Activated CD8-positive, alpha-beta memory T cell treated with anti-CD3 and anti-CD28 coated beads for 1 hour (primary cell): ENCODE measurements around the gene TWNK.

Source experiments
- DNase-seq, 2 donors: peaks; one replicate each; pipeline ENCODE4 v3.0.0-alpha.2; 2020; ENCODE audit warnings: low read depth in 1 of 2; ENCODE audit errors: extremely low read depth in 1 of 2

Gene TWNK

DNA sequence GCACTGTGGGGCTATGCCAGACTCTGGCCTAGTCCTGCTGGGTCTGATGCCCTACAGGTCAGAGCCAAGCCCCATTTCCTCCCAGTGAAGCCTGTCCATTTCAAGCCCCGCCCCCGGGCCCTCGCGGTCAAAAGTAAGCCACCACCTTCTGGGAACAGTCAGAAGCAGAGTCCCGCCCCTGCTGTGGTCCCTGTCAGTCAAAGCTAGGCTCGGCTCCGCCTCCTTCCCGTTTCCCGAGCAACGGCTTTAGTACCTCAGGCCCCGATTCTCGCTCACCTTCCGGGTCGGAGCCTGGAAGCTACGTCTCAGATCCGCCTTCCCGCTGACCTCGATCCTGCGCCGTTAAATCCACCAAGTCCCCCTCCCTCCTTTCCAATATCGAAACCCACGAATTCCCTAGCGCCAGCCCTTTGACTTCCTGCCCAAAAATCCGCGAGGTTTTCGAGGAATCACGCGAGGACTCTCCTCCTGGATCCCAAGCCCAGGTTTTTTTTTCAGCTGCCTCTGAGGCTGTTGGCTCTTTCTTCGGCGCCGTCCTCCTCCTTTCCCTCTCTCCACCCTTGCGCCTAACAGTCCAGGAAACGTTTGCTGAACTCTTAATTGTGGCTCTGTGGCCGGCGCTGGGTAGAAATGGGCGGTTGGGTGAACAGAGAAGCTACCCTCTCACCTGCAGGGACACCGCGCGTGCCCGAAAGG, 55.5 kb downstream of the TWNK start:
- DNase-seq: peak in 1 of 2 donors; percentile 71

DNA sequence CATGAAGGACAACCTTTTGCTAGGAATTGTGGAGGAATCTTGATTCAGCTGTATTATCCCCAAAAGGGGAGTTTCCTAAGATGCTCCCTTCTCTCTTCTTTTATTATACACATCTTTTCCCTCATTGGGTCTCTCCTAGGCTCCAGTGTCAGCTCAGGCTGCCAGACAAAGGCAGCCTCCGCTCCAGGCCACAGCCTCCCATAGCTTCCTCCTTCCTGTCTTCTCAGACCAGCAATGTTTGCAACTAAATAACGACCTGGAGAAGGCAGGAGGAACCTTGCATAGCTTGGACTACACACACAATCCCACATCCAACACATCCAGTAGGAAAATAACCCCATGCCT, 56.0 kb downstream of the TWNK start:
- no peak for DNase-seq
